SIG-M5 treated with dmso at 0.1 percent for 504 hours (cell line): ENCODE data around the gene PHKA1.
"Not testable (repeated sequence)": the region's sequence is repeated elsewhere in the genome, so short reads cannot be mapped to it uniquely, and the experiment has no call there.

Source experiments
- DNase-seq: peaks from one replicate; lab custom pipeline; 2025; ENCODE audit not compliant: unreplicated experiment; lab: John Stamatoyannopoulos, UW

The PHKA1 gene

GRCh38 chrX:72713599-72714477 lies at the start of gene PHKA1:
PHKA1 (minus strand) TSS chrX:72714306; CDS start chrX:72713880, 426 bp downstream.
- DNase-seq: not testable (repeated sequence)

DNA sequence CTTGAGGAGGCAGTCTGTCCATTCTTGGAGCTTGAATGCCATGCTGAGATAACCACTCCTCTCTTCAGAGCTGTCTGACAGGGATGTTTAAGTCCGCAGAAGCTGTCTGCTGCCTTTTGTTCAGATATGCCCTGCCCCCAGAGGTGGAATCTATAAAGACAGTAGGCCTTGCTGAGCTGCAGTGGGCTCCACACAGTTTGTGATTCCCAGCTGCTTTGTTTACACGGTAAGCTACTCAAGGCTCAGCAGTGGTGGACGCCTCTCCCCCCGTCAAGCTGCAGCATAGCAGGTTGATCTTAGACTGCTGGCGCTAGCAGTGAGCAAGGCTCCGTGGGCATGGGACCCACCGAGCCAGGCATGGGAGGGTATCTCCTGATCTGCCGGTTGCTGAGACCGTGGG lies 46.3 kb upstream of the PHKA1 start:
- not testable (repeated sequence) for DNase-seq

DNA sequence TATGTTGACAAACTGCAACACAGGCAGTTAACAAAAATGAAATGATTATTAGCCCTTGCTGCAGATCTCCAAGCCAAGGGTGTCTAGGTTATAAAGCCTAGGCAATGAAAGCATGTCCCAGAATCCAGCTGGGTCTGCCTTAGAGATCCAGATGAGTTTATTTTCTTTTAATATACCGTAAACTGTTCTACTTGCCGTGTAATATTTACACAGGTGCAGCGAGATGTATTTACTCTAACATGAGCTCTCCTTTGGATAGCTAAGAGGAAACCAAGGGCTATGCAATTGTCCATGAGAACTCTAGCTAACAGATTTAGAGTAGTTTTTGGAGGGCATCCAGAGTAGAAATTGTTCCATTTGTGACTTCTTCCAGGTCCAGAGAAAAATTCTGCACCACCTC lies 34.4 kb upstream of the PHKA1 start:
- not testable (repeated sequence) for DNase-seq

DNA sequence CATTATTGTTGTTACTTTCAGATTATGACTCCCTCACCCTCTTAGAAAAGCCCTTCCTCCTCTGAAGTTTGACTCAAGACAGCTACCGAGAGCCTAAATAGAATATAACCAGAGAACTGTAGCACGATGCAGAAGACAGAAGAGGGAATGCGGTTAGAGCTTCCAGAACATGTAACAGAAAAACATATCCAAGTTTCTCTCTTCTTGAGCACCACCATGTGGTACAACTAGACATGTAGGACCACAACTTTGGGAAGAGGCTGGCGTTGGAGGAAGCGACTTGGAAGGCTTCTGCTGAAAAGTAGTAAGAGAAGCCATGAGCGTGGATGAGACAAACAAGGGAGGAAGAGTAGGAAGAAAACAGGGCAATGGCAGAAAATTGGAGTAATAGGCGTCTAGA lies 31.4 kb upstream of the PHKA1 start:
- not testable (repeated sequence) for DNase-seq

DNA sequence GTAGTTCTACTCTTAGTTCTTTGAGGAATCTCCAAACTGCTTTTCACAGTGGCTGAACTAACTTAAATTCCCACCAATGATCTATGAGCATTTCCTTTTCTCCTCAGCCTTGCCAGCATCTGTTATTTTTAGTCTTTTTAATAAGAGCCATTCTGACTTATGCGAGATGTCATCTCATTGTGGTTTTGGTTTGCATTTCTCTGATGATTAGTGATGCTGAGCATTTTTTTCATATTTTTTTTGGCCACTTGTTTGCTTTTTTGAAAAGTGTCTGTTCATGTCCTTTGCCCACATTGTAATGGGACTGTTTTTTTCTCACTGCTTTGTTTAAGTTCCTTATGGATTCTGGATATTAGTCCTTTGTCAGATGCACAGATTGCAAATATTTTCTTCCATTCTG lies 21.5 kb upstream of the PHKA1 start:
- DNase-seq: no peak

DNA sequence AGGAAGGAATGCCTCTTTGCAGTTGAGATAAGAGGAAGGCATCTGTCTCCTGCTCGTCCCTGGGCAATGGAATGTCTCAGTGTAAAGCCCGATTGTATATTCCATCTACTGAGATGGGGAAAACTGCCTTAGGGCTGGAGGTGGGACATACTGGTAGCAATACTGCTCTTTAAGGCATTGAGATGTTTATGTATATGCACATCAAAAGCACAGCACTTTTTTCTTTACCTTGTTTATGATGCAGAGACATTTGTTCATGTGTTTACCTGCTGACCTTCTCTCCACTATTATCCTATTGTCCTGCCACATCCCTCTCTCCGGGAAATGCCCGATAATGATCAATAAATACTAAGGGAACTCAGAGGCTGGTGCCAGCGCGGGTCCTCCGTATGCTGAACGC lies 19.5 kb upstream of the PHKA1 start:
- DNase-seq: not testable (repeated sequence)

- DNase-seq: no peak
Observed at GRCh38 chrX:72727846-72728245, 13.7 kb upstream of the PHKA1 start.

DNA sequence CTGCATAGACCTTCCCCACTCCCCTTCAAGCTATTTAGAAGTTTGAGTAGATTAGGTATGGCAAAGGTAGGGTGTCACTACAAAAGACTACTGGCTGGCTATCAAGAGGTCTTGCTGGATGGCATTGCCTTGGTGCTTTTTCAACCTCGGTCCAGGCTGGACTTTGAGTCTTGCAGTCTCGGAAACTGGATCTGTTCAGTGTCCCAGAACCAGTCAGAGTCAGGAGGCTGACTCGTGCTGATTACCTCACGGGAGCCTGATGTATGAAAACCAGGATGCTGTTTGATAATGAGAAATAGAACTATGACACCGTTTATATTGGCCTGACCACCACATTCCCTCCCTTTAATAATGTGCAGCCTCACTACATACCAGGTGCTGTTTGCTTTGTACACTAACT lies 2.7 kb upstream of the PHKA1 start:
- no peak for DNase-seq

DNA sequence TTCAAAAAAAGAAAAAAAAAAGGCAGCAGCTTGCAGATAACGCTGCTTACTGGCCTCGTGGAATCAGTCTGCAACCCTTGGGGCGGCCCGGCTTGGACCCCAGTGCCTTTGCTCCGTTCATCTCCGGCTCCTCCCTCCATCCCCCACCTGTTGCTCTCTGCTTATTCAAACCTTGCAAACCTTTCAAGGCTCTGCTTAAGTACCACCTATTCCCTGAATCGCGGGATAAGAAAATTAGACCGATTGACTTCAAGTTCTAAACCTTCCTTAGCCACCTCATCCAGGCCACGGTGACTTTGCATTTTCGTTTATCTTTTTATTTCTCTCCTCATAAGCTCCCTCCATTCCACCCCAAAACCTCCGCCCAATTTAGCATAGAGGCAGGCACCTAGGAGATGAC lies 1.4 kb upstream of the PHKA1 start:
- DNase-seq: no peak

DNA sequence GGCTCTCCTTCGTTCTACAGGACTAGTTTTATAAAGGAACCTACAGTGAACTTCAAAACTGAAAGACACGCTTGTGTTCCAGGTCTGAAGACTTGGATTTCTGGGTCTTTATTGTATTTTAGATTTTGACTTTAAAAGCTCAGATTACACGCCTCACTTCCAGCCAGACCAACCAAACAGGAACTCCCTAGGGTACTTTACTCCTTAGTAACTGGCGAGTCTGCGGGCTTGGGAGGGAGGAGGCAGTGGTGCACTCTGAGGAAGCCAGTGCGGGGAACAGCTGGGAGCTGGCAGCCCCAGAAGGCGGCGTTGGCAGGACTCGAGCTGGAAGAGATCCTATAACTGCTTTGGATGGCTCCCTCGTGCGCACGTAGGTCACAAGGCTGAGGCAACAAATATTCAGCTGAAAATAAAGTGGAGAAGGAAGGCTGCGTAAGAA lies 391 bp upstream of the PHKA1 start:
- DNase-seq: peak; percentile 24

DNA sequence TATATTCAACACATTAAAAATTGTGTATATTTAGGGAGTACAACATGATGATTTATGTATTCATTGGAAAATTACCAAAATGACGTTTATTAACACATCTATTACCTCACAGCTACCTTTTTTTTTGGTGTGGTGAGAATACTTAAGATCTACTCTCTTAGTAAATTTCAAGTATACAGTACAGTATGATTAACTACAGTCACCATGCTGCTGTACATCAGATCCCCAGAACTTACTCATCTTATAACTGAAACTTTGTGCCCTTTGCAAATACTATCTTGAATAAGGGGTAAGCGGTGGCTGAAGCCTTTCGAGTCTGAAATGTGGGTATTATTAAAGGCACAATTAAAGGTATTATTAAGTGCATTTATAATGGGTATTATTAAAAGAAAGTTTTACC lies 976 bp downstream of the PHKA1 start:
- no peak for DNase-seq

DNA sequence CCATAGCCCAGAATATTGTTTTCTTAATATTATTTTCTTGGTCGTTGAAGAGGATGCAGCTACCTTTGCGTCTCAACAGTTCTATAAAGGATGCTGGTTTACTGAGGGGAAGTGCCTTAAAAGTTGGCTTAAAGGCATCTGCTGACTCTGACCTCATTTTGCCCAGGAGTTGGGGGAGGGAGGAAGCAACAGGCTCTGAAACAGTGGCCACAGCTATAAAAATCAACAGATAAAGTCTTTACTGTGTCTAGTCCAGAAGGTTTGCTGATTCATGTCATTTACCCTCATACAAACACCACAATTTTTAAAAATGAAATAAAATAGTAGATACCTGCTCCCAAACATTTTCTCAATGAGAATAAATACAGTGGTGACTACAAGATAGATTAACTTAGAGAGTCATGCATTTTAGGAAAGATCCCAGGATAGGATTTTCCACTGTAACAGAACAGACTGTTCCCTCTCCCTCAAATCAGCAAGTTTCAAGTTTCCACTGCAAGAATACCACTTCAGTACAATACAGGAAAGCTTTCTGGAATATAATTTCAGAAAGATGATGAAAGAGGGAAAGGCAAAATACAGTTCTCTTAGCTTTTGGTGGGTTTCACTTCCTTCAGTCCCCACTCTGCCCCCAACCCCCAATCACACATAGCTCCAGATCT lies 1.9 kb downstream of the PHKA1 start:
- no peak for DNase-seq

GRCh38 chrX:72705814-72706213 lies 8.3 kb downstream of the PHKA1 start:
- no peak for DNase-seq

- DNase-seq: no peak
Observed at GRCh38 chrX:72705111-72705510, 9.0 kb downstream of the PHKA1 start.

- no peak for DNase-seq
Observed at GRCh38 chrX:72694170-72694569, 19.9 kb downstream of the PHKA1 start.

- DNase-seq: no peak
Observed at GRCh38 chrX:72693477-72693876, 20.6 kb downstream of the PHKA1 start.

DNA sequence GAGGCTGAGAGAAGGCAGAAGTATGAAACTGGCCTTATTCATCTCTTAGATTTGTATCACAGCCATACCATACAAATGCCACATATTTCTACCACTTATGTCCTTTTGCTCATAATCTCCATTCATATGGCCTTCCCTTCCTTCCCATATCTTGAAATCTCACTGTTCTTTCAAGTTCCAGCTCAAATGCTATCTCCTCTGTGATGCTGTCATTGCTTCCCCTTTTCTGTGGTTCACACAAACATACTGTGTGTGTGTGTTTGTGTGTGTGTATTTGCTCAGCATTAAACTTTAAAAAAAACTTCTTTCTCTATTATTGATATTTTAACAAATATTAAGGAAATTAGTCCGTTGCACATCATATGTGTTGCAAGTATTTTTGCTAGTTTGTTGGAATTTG lies 26.7 kb downstream of the PHKA1 start:
- DNase-seq: no peak

DNA sequence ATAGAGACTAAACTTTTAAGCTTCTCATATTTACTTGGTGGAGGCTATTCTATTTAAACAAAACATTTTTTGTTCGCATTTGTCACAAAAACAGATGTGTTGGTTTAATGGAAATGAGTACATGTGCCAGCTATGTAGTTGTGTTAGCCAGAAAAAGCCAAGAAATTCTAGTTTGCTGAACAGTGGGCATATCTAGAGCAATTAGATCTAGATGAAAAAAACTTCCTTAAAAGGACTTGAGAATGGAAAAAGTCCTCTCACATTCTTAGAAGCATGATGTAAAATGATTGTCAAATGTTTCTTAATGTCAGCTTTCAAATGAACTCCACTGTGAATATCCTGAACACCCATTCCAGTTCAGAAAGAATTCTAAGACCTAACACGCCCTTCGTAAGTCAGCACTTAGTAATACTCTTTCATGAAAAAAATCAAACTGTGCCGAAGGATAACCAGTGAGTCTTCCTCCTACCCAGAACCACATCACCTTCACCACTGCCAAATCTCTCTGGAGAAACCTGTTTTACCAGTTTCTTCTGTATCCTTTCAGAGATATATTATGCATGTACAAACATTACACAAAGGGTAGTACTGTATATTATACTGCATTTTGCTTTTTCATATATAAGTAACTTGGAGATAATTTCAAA lies 28.2 kb downstream of the PHKA1 start:
- peak; percentile 38 for DNase-seq

- DNase-seq: no peak
Observed at GRCh38 chrX:72685018-72685417, 29.1 kb downstream of the PHKA1 start.

- no peak for DNase-seq
Observed at GRCh38 chrX:72683631-72684030, 30.5 kb downstream of the PHKA1 start.

GRCh38 chrX:72676465-72676864 lies 37.6 kb downstream of the PHKA1 start:
- no peak for DNase-seq

- DNase-seq: not testable (repeated sequence)
Observed at GRCh38 chrX:72673951-72674350, 40.2 kb downstream of the PHKA1 start.
